ENCODE results near the gene AHDC1. TPM values are rescaled to one million over a fixed set of nuclear protein-coding genes. Genes with fewer than 3 reads are reported as not detected.

The AHDC1 gene
- total RNA-seq, 1 donor from 2014 or later, result 7.0 TPM

GRCh38 chr1:27624467-27625178 lies 20.7 kb upstream of the AHDC1 start:
- H3K4me1 Mint-ChIP-seq, result peaks cover 24% of the 10 kb centered on the region
- no peak for DNase-seq (ENCODE audit: low spot score)
- H3K36me3 Mint-ChIP-seq, result no peaks in the 10 kb centered on the region

GRCh38 chr1:27623327-27624212 lies 19.6 kb upstream of the AHDC1 start:
- TF ChIP-seq, protein P1, sequence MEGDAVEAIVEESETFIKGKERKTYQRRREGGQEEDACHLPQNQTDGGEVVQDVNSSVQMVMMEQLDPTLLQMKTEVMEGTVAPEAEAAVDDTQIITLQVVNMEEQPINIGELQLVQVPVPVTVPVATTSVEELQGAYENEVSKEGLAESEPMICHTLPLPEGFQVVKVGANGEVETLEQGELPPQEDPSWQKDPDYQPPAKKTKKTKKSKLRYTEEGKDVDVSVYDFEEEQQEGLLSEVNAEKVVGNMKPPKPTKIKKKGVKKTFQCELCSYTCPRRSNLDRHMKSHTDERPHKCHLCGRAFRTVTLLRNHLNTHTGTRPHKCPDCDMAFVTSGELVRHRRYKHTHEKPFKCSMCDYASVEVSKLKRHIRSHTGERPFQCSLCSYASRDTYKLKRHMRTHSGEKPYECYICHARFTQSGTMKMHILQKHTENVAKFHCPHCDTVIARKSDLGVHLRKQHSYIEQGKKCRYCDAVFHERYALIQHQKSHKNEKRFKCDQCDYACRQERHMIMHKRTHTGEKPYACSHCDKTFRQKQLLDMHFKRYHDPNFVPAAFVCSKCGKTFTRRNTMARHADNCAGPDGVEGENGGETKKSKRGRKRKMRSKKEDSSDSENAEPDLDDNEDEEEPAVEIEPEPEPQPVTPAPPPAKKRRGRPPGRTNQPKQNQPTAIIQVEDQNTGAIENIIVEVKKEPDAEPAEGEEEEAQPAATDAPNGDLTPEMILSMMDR (IDR thresholded peaks at IDR 0.05), result no peak
- TF ChIP-seq EZH2 (IDR thresholded peaks at IDR 0.05) (no peak), EZH2phosphoT487 (IDR thresholded peaks at IDR 0.05) (no peak)
- H3K27ac Mint-ChIP-seq, result no peak overlapping the region
- H4K20me1 ChIP-seq (ENCODE audit: low read depth), result no peaks in the 10 kb centered on the region
- no peak overlapping the region for H3K4me3 Mint-ChIP-seq
- H3K4me1 ChIP-seq, result no peaks in the 10 kb centered on the region
- peaks cover 16% of the 10 kb centered on the region for H3K4me1 Mint-ChIP-seq
- peaks cover 2% of the 10 kb centered on the region for H3F3A ChIP-seq (ENCODE audit: low read depth)
- H3K36me3 ChIP-seq, result no peaks in the 10 kb centered on the region
- H3K27ac ChIP-seq, result no peak overlapping the region
- H3K9ac ChIP-seq, result no peak overlapping the region
- DNase-seq (ENCODE audit: low spot score), result no peak
- H3K4me3 ChIP-seq, result no peak overlapping the region
- no peaks in the 10 kb centered on the region for H3K9me3 Mint-ChIP-seq
- no peaks in the 10 kb centered on the region for H3K27me3 ChIP-seq
- no peaks in the 10 kb centered on the region for H3K36me3 Mint-ChIP-seq
- H3K4me2 ChIP-seq, result no peak overlapping the region
- no peaks in the 10 kb centered on the region for H3K79me2 ChIP-seq (ENCODE audit: low read depth)
- H3K9me3 ChIP-seq (ENCODE audit: low read depth), result no peaks in the 10 kb centered on the region
- H2AFZ ChIP-seq (replicated peaks), result no peak overlapping the region
- H3K27me3 Mint-ChIP-seq (ENCODE audit: insufficient read depth, low read depth), result peaks cover 10% of the 10 kb centered on the region

More at GRCh38 chr1:27624467-27625178, 20.7 kb upstream of the AHDC1 start:
- Histone ChIP-seq H3K9me3 (ENCODE audit: low read depth) (no peaks in the 10 kb centered on the region), H3K27ac (no peak overlapping the region), H4K20me1 (ENCODE audit: low read depth) (no peaks in the 10 kb centered on the region), H2AFZ (replicated peaks) (no peak overlapping the region), H3K79me2 (ENCODE audit: low read depth) (no peaks in the 10 kb centered on the region), H3F3A (ENCODE audit: low read depth) (peaks cover 2% of the 10 kb centered on the region), H3K4me1 (no peaks in the 10 kb centered on the region), H3K27me3 (no peaks in the 10 kb centered on the region), H3K36me3 (no peaks in the 10 kb centered on the region), H3K4me2 (no peak overlapping the region), H3K4me3 (no peak overlapping the region), H3K9ac (no peak overlapping the region)
- H3K4me3 Mint-ChIP-seq, result no peak overlapping the region
- no peaks in the 10 kb centered on the region for H3K9me3 Mint-ChIP-seq
- H3K27ac Mint-ChIP-seq, result no peak overlapping the region
- peaks cover 10% of the 10 kb centered on the region for H3K27me3 Mint-ChIP-seq (ENCODE audit: insufficient read depth, low read depth)
- TF ChIP-seq, protein P1 (IDR thresholded peaks at IDR 0.05), result no peak

DNA sequence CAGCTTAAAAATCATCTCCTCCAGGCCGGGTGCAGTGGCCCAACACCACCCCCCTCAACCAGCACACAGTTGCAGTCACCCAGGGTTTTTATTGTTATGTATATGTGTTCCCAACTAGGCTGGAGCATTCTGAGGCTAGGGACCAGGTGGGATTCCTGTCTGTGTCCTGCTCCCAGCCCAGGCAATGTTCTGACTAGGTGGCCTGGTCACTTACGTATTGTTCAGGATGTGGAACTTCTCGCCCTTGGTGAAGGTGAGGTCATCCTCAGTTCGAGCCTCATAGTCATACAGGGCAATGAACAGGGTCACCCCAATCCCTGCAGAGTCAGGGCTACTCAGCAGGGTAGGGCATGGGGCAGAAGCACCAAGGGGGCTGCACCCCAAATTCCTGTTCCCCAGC lies 18.9 kb upstream of the AHDC1 start:
- H3K9me3 Mint-ChIP-seq, result no peaks in the 10 kb centered on the region
- H3K27ac Mint-ChIP-seq, result no peak overlapping the region
- Histone ChIP-seq H3K27me3 (no peaks in the 10 kb centered on the region), H4K20me1 (ENCODE audit: low read depth) (no peaks in the 10 kb centered on the region), H3K79me2 (ENCODE audit: low read depth) (no peaks in the 10 kb centered on the region), H3K9ac (no peak overlapping the region), H3K9me3 (ENCODE audit: low read depth) (no peaks in the 10 kb centered on the region), H3F3A (ENCODE audit: low read depth) (peaks cover 2% of the 10 kb centered on the region), H3K4me2 (no peak overlapping the region), H2AFZ (replicated peaks) (no peak overlapping the region), H3K36me3 (no peaks in the 10 kb centered on the region), H3K4me1 (no peaks in the 10 kb centered on the region), H3K27ac (no peak overlapping the region), H3K4me3 (no peak overlapping the region)
- H3K4me3 Mint-ChIP-seq, result no peak overlapping the region
- peaks cover 15% of the 10 kb centered on the region for H3K4me1 Mint-ChIP-seq
- no peaks in the 10 kb centered on the region for H3K36me3 Mint-ChIP-seq
- peaks cover 10% of the 10 kb centered on the region for H3K27me3 Mint-ChIP-seq (ENCODE audit: insufficient read depth, low read depth)
- no peak for DNase-seq (ENCODE audit: low spot score)
- TF ChIP-seq EZH2phosphoT487 (IDR thresholded peaks at IDR 0.05), result no peak
- TF ChIP-seq, protein P1 (IDR thresholded peaks at IDR 0.05), result no peak

Data from neural progenitor cell (in vitro differentiated cells).